Astrocyte of the spinal cord (primary cell): Measurements from ENCODE around the gene FNBP1.

Source experiments
- DNase-seq: peaks from one replicate; pipeline ENCODE4 v3.0.0; 2011; ENCODE audit warnings: low read depth, low spot score
- H3K4me3 ChIP-seq: 2 replicates; pipeline ENCODE4 v1.5.1; 2011; ENCODE audit warnings: low read depth, mild to moderate bottlenecking, low read length, moderate library complexity
- CTCF ChIP-seq: IDR thresholded peaks from 2 replicates; pipeline ENCODE4 v1.5.1; 2012; ENCODE audit warnings: low read depth, mild to moderate bottlenecking, low read length, inconsistent platforms
- in situ Hi-C: cut with HindIII; loops from 2 replicates; pipeline ENCODE4 v1.10.0; 2017; ENCODE audit warnings: low sequenced_read_pairs

FNBP1 gene

GRCh38 chr9:129871046-129871445 lies 171.9 kb downstream of the FNBP1 start:
- in situ Hi-C loops, result no loop called here
- H3K4me3 ChIP-seq, result no peak overlapping the region
- DNase-seq, result no peak

GRCh38 chr9:129869585-129870501 lies 173.1 kb downstream of the FNBP1 start:
- in situ Hi-C loops, result no loop called here
- TF ChIP-seq CTCF, result no peak
- H3K4me3 ChIP-seq, result no peak overlapping the region
- DNase-seq, result no peak

More at GRCh38 chr9:129871046-129871445, 171.9 kb downstream of the FNBP1 start:
- TF ChIP-seq CTCF, result no peak

GRCh38 chr9:129868872-129869486 lies 174.0 kb downstream of the FNBP1 start:
- no peak for DNase-seq
- no peak for TF ChIP-seq CTCF
- no peak overlapping the region for H3K4me3 ChIP-seq
- in situ Hi-C loops, result no loop called here

GRCh38 chr9:129868023-129868871 lies 174.7 kb downstream of the FNBP1 start:
- TF ChIP-seq CTCF, result no peak
- in situ Hi-C loops, result no loop called here
- no peak overlapping the region for H3K4me3 ChIP-seq
- no peak for DNase-seq

GRCh38 chr9:129867136-129868022 lies 175.6 kb downstream of the FNBP1 start:
- H3K4me3 ChIP-seq, result no peak overlapping the region
- no peak for DNase-seq
- in situ Hi-C loops, result no loop called here
- peak; percentile 0 for TF ChIP-seq CTCF
